ENCODE results near the gene OR5P2. TPM values are rescaled to one million over a fixed set of nuclear protein-coding genes. Genes with fewer than 3 reads are reported as not detected.

The OR5P2 gene
- total RNA-seq, 2 experiments from 2014 or later: not detected

DNA sequence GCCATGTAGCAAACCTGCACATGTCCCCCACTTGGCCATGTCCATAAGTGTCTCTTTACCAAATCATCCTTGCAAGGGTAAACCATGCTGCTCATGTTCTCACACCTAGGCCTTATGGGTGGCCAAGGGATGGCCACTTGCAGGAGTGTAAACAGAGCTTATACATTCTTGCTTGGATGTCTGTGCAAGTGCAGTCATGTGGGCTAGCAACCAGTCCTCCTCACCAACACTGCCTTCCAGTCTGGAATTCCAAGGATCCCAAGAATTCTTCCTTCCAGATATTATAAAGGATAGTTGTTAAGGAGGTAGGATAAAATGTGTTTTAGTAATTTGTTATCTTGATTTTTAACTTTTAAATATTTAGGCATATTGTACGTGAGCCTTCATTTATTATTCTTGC, 47.8 kb upstream of the OR5P2 start:
- ChIA-PET POLR2A (interaction anchor here (0.6 kb wide), 1 partner anchor 35 kb away, joined by 3 read pairs; no protein-coding TSS in a partner anchor), CTCF (ENCODE audit: unreplicated experiment) (no interaction called here)
- H3K4me2 ChIP-seq (ENCODE audit: low read length): peak overlapping the region; percentile 64
- DNase-seq (ENCODE audit: low spot score): no peak
- intact Hi-C loops (cut with micrococcal nuclease; ENCODE audit: unreplicated experiment): no loop called here
- TF ChIP-seq EZH2phosphoT487 (IDR thresholded peaks at IDR 0.05; ENCODE audit: borderline replicate concordance, low read depth, low read length): no peak
- no peaks in the 10 kb centered on the region for H3K9me3 ChIP-seq (ENCODE audit: low read length)
- no TSS peak for BruUV-seq (replicated peaks)
- H4K20me1 ChIP-seq (ENCODE audit: insufficient read depth, low read length): no peaks in the 10 kb centered on the region
- no peaks in the 10 kb centered on the region for H3K9me2 ChIP-seq (ENCODE audit: insufficient read depth, low read length)
- H3K27ac ChIP-seq (ENCODE audit: low read depth, low read length, poor library complexity, severe bottlenecking): peak overlapping the region; percentile 37
- peak overlapping the region; percentile 30 for H3K4me3 ChIP-seq (ENCODE audit: low read depth, low read length, poor library complexity, severe bottlenecking)
- H3K36me3 ChIP-seq (ENCODE audit: insufficient read depth, low read length): no peaks in the 10 kb centered on the region
- peak overlapping the region; percentile 80; the same call in 1 of the 2 replicates for H2AFZ ChIP-seq (ENCODE audit: low read length)
- no peaks in the 10 kb centered on the region for H3K79me2 ChIP-seq (ENCODE audit: insufficient read depth, low read depth, low read length)
- H3K4me1 ChIP-seq (ENCODE audit: insufficient read depth, low read length, poor library complexity, severe bottlenecking): peaks cover 17% of the 10 kb centered on the region

DNA sequence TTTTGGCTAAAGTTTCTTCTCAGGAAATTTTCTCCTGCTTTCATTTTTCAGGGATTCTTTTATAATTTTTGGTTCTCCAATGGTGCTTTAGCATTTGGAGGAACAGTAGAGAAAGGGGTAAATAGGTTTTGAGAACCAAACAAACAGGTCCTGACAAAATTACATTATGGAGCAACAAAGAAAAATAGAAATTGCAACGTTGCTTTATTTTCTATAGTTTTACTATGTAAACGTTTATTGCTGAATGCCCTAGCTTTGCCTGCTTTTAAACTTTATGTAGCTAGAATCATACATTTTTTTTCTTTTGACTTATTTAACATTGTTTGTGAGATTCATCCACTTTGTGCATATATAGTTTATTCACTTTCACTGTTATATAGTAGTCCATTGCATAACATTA, 43.8 kb upstream of the OR5P2 start:
- Histone ChIP-seq H3K4me1 (ENCODE audit: insufficient read depth, low read length, poor library complexity, severe bottlenecking) (peaks cover 12% of the 10 kb centered on the region), H4K20me1 (ENCODE audit: insufficient read depth, low read length) (no peaks in the 10 kb centered on the region), H3K9me3 (ENCODE audit: low read length) (no peaks in the 10 kb centered on the region), H3K9me2 (ENCODE audit: insufficient read depth, low read length) (no peaks in the 10 kb centered on the region), H2AFZ (ENCODE audit: low read length) (peak overlapping the region; percentile 30; the same call in 1 of the 2 replicates), H3K36me3 (ENCODE audit: insufficient read depth, low read length) (no peaks in the 10 kb centered on the region), H3K4me3 (ENCODE audit: low read depth, low read length, poor library complexity, severe bottlenecking) (no peak overlapping the region), H3K4me2 (ENCODE audit: low read length) (no peak overlapping the region), H3K27ac (ENCODE audit: low read depth, low read length, poor library complexity, severe bottlenecking) (no peak overlapping the region), H3K79me2 (ENCODE audit: insufficient read depth, low read depth, low read length) (no peaks in the 10 kb centered on the region)
- BruUV-seq (replicated peaks): no TSS peak
- no peak for TF ChIP-seq EZH2phosphoT487 (IDR thresholded peaks at IDR 0.05; ENCODE audit: borderline replicate concordance, low read depth, low read length)
- TF ChIP-seq, protein P1, sequence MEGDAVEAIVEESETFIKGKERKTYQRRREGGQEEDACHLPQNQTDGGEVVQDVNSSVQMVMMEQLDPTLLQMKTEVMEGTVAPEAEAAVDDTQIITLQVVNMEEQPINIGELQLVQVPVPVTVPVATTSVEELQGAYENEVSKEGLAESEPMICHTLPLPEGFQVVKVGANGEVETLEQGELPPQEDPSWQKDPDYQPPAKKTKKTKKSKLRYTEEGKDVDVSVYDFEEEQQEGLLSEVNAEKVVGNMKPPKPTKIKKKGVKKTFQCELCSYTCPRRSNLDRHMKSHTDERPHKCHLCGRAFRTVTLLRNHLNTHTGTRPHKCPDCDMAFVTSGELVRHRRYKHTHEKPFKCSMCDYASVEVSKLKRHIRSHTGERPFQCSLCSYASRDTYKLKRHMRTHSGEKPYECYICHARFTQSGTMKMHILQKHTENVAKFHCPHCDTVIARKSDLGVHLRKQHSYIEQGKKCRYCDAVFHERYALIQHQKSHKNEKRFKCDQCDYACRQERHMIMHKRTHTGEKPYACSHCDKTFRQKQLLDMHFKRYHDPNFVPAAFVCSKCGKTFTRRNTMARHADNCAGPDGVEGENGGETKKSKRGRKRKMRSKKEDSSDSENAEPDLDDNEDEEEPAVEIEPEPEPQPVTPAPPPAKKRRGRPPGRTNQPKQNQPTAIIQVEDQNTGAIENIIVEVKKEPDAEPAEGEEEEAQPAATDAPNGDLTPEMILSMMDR (conservative IDR thresholded peaks at IDR 0.05; ENCODE audit: low read length): no peak
- ChIA-PET POLR2A (no interaction called here), CTCF (ENCODE audit: unreplicated experiment) (no interaction called here)
- intact Hi-C loops (cut with micrococcal nuclease; ENCODE audit: unreplicated experiment): no loop called here
- no peak for DNase-seq (ENCODE audit: low spot score)

DNA sequence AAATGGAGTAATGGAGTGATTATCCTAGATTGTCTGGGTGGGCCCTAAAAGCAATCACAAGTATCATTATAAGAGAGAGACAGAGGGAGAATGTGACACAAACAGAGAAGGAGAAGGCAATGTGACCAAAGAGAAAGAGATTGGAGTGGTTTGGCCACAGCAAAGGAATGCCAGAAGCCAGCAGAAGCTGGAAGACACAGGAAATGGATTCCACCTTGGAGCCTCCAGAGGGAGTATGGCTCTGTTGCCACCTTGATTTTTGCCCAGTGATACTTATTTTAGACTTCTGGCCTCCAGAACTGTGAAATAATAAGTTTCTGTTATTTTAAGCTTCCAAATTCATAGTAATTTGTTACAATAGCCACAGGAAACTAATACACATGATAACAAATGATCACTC, 36.8 kb upstream of the OR5P2 start:
- H3K4me3 ChIP-seq (ENCODE audit: low read depth, low read length, poor library complexity, severe bottlenecking): no peak overlapping the region
- H3K27ac ChIP-seq (ENCODE audit: low read depth, low read length, poor library complexity, severe bottlenecking): no peak overlapping the region
- no peaks in the 10 kb centered on the region; the same call in 1 of the 2 replicates for H3K9me3 ChIP-seq (ENCODE audit: low read length)
- intact Hi-C loops (cut with micrococcal nuclease; ENCODE audit: unreplicated experiment): no loop called here
- no peaks in the 10 kb centered on the region for H3K9me2 ChIP-seq (ENCODE audit: insufficient read depth, low read length)
- H2AFZ ChIP-seq (ENCODE audit: low read length): no peak overlapping the region
- no TSS peak for BruUV-seq (replicated peaks)
- CTCF ChIA-PET (ENCODE audit: unreplicated experiment): no interaction called here
- POLR2A ChIA-PET: no interaction called here
- H3K79me2 ChIP-seq (ENCODE audit: insufficient read depth, low read depth, low read length): no peaks in the 10 kb centered on the region
- no peaks in the 10 kb centered on the region for H3K36me3 ChIP-seq (ENCODE audit: insufficient read depth, low read length)
- TF ChIP-seq, protein P1 (conservative IDR thresholded peaks at IDR 0.05; ENCODE audit: low read length): no peak
- TF ChIP-seq EZH2phosphoT487 (IDR thresholded peaks at IDR 0.05; ENCODE audit: borderline replicate concordance, low read depth, low read length): no peak
- DNase-seq (ENCODE audit: low spot score): no peak
- no peak overlapping the region for H3K4me2 ChIP-seq (ENCODE audit: low read length)
- no peaks in the 10 kb centered on the region for H4K20me1 ChIP-seq (ENCODE audit: insufficient read depth, low read length)
- H3K4me1 ChIP-seq (ENCODE audit: insufficient read depth, low read length, poor library complexity, severe bottlenecking): no peaks in the 10 kb centered on the region

All from OCI-LY7 (cell line).